Gastrocnemius medialis (tissue), 4 donors: ENCODE results near the gene CXCL12. TPM values are rescaled to one million over a fixed set of nuclear protein-coding genes. Genes with fewer than 3 reads are reported as not detected.

Source experiments
- ATAC-seq, 2 donors: fragments of 150-250 bp; one replicate each; pipeline ENCODE4 v1.9.1; 2016
- DNase-seq, 2 donors: peaks; one replicate each; pipeline ENCODE4 v3.0.0-alpha.2; 2019
- H3K27ac ChIP-seq, 4 donors: fragments of 200-600 bp; sonication (generic); 1 replicate in 1 of 4; 2 replicates in 3 of 4; pipeline ENCODE4 v1.5.1; 2016 to 2018; ENCODE audit warnings: mild to moderate bottlenecking in 2 of 4, moderate library complexity in 1 of 4
- H3K27me3 ChIP-seq, 3 donors: fragments of 200-600 bp; sonication (generic) in 2 of 3; 1 replicate in 1 of 3; 2 replicates in 2 of 3; pipeline versions ENCODE4 v1.5.1 to v1.6.0; 2016 to 2019; ENCODE audit warnings: mild to moderate bottlenecking in 1 of 3, moderate library complexity in 1 of 3
- H3K36me3 ChIP-seq, 2 donors: fragments of 200-600 bp; sonication (generic) in 1 of 2; one replicate each; pipeline ENCODE4 v1.5.1; 2017 to 2018
- H3K4me1 ChIP-seq, 2 donors: fragments of 200-600 bp; sonication (generic) in 1 of 2; one replicate each; pipeline ENCODE4 v1.5.1; 2016 to 2017; ENCODE audit warnings: mild to moderate bottlenecking in 2 of 2
- H3K4me3 ChIP-seq, 4 donors: fragments of 200-600 bp; sonication (generic) in 3 of 4; 1 replicate in 1 of 4; 2 replicates in 3 of 4; pipeline ENCODE4 v1.5.1; 2016 to 2019; ENCODE audit warnings: mild to moderate bottlenecking in 2 of 4
- H3K9me3 ChIP-seq, 3 donors: fragments of 200-600 bp; sonication (generic) in 2 of 3; 1 replicate in 1 of 3; 2 replicates in 2 of 3; pipeline ENCODE4 v1.5.1; 2016 to 2019
- POLR2A ChIP-seq, 2 donors: fragments of 450-650 bp; IDR thresholded peaks; one replicate each; pipeline ENCODE4 v1.6.1; 2017; ENCODE audit warnings: antibody characterized with exemption in 2 of 2, mild to moderate bottlenecking in 2 of 2, moderate library complexity in 2 of 2
- in situ Hi-C, 4 donors: fragments of 200-750 bp; cut with MboI; loops; one replicate each; pipeline versions ENCODE4 v1.15.0 to v1.8.0; 2017; ENCODE audit warnings: low sequenced_read_pairs in 4 of 4
- intact Hi-C: fragments of 100-400 bp; cut with DNase I; formaldehyde crosslinking; loops from one replicate; pipeline ENCODE4 v1.15.1; 2023; ENCODE audit warnings: low total_unique reads
- total RNA-seq, 4 donors: library from RNA; depleted of rRNA; stranded (reverse); fragments of >200 nt; gene quantifications; one replicate each; pipeline versions ENCODE4 v1.1.0 to v1.2.3, GENCODE V29; 2016
- TF ChIP-seq, protein P1 (sequence below), 5 experiments: fragments of 450-650 bp in 3 of 5; fragments of 200-600 bp in 2 of 5; sonication (generic) in 2 of 5; IDR thresholded peaks in 4 of 5; conservative IDR thresholded peaks in 1 of 5; 1 replicate in 4 of 5; 2 replicates in 1 of 5; pipeline ENCODE4 v1.5.1; 2016 to 2019; ENCODE audit warnings: antibody characterized with exemption in 5 of 5, mild to moderate bottlenecking in 3 of 5, moderate library complexity in 3 of 5

Gene CXCL12
- total RNA-seq, 4 donors from 2014 or later: 8.6 to 22.0 (median 18.0) TPM

- Histone ChIP-seq H3K36me3 (no peaks in the 10 kb centered on the region), H3K27ac (no peak overlapping the region), H3K27me3 (no peaks in the 10 kb centered on the region), H3K4me3 (no peak overlapping the region), H3K4me1 (peaks cover 8 to 9% of the 10 kb centered on the region in 2 donors), H3K9me3 (no peaks in the 10 kb centered on the region)
- intact Hi-C loops: no loop called here
- ATAC-seq: peak in 1 of 2 donors; percentile 17
- DNase-seq: no peak
- in situ Hi-C loops: loop anchor here in 1 of 4 donors (25.0 kb wide), 1 partner anchor 518 kb away; no protein-coding TSS in a partner anchor
- TF ChIP-seq, protein P1, sequence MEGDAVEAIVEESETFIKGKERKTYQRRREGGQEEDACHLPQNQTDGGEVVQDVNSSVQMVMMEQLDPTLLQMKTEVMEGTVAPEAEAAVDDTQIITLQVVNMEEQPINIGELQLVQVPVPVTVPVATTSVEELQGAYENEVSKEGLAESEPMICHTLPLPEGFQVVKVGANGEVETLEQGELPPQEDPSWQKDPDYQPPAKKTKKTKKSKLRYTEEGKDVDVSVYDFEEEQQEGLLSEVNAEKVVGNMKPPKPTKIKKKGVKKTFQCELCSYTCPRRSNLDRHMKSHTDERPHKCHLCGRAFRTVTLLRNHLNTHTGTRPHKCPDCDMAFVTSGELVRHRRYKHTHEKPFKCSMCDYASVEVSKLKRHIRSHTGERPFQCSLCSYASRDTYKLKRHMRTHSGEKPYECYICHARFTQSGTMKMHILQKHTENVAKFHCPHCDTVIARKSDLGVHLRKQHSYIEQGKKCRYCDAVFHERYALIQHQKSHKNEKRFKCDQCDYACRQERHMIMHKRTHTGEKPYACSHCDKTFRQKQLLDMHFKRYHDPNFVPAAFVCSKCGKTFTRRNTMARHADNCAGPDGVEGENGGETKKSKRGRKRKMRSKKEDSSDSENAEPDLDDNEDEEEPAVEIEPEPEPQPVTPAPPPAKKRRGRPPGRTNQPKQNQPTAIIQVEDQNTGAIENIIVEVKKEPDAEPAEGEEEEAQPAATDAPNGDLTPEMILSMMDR (IDR thresholded peaks at IDR 0.05 in 4 of 5, conservative IDR thresholded peaks at IDR 0.05 in 1 of 5): peak in 2 of 5 experiments; percentile 15 to 21
- TF ChIP-seq POLR2A (IDR thresholded peaks at IDR 0.05): no peak
These were observed 41.1 kb downstream of the CXCL12 start for GRCh38 chr10:44343843-44344242.

- intact Hi-C loops: no loop called here
- Histone ChIP-seq H3K9me3 (no peaks in the 10 kb centered on the region), H3K27ac (no peak overlapping the region), H3K4me3 (no peak overlapping the region), H3K27me3 (no peaks in the 10 kb centered on the region), H3K4me1 (peaks cover 13 to 17% of the 10 kb centered on the region in 2 donors), H3K36me3 (no peaks in the 10 kb centered on the region)
- ATAC-seq: no peak
- DNase-seq: no peak
- TF ChIP-seq POLR2A (IDR thresholded peaks at IDR 0.05): no peak
- TF ChIP-seq, protein P1 (IDR thresholded peaks at IDR 0.05 in 4 of 5, conservative IDR thresholded peaks at IDR 0.05 in 1 of 5): no peak
- in situ Hi-C loops: loop anchor here in 1 of 4 donors (25.0 kb wide), 1 partner anchor 520 kb away; no protein-coding TSS in a partner anchor
These were observed 43.0 kb downstream of the CXCL12 start for GRCh38 chr10:44341886-44342285.

DNA sequence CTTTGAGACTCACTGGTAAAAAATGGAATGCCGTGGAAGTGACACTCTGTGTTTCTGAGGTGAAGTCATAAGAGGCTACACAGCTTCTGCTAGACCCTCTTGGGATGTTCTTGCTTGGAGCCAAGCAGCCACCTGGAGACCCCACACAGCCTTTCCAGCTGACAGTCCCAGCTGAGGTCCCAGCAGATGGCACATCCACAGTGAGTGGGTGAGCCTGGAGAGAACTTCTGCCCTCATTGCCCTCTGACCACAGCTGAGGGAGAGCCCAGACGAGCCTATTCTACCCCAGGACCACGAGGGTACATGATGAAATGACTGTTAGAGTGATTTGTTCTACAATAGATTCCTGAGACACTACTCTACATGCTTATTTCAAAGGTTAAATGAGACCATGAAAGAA is 44.3 kb downstream of the CXCL12 start:
- no peak overlapping the region for H3K4me3 ChIP-seq
- ATAC-seq (no peak), DNase-seq (no peak)
- H3K4me1 ChIP-seq: peaks cover 26 to 30% of the 10 kb centered on the region in 2 donors
- no peak overlapping the region for H3K27ac ChIP-seq
- in situ Hi-C loops (loop anchor here in 1 of 4 donors (25.0 kb wide), 1 partner anchor 522 kb away; no protein-coding TSS in a partner anchor), intact Hi-C loops (no loop called here)
- no peaks in the 10 kb centered on the region for H3K27me3 ChIP-seq
- H3K9me3 ChIP-seq: no peaks in the 10 kb centered on the region
- no peak for TF ChIP-seq POLR2A (IDR thresholded peaks at IDR 0.05)
- TF ChIP-seq, protein P1 (IDR thresholded peaks at IDR 0.05 in 4 of 5, conservative IDR thresholded peaks at IDR 0.05 in 1 of 5): no peak
- no peaks in the 10 kb centered on the region for H3K36me3 ChIP-seq

DNA sequence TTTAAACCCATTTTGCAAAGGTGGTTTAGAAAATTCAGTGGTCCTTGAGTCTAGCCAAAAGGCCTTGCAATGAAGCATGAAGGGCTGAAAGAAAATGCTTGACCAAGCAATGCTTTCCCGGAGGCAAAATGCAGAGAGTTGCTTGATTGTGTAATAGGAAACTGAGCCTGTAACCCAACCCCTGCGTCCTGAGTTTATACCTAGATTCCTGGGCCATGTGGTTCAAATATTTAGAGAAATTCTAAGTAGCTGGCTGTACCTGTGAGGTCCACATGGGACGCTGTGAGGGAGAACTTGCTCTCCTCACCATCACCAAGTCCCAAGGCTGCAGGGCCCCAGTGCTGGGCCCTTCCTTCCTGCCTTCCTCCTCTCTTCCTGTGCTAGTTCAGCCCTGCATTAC is 45.7 kb downstream of the CXCL12 start:
- DNase-seq: peak; percentile 15 to 35
- in situ Hi-C loops (loop anchor here in 1 of 4 donors (25.0 kb wide), 1 partner anchor 523 kb away; no protein-coding TSS in a partner anchor), intact Hi-C loops (loop anchor here (10.0 kb wide), 1 partner anchor 666 kb away; the partner anchor contains the start of gene ZNF22)
- Histone ChIP-seq H3K36me3 (no peaks in the 10 kb centered on the region), H3K9me3 (no peaks in the 10 kb centered on the region), H3K27me3 (no peaks in the 10 kb centered on the region), H3K27ac (peak overlapping the region in 3 of 4 donors; percentile 21 to 40 (median 38)), H3K4me3 (no peak overlapping the region), H3K4me1 (peaks cover 38 to 41% of the 10 kb centered on the region in 2 donors)
- TF ChIP-seq POLR2A (IDR thresholded peaks at IDR 0.05): no peak
- TF ChIP-seq, protein P1 (IDR thresholded peaks at IDR 0.05 in 4 of 5, conservative IDR thresholded peaks at IDR 0.05 in 1 of 5): peak in 2 of 5 experiments; percentile 34 to 35
- ATAC-seq: peak; percentile 7 to 11
